GM12878 (cell line): Measurements from ENCODE around the gene U2AF2. TPM values are rescaled to one million over a fixed set of nuclear protein-coding genes. Genes with fewer than 3 reads are reported as not detected.

Source experiments
- BACH1 ChIP-seq: fragments of 450-650 bp; IDR thresholded peaks from 2 replicates; pipeline ENCODE4 v1.6.1; 2017; ENCODE audit warnings: mild to moderate bottlenecking, borderline replicate concordance
- BCLAF1 ChIP-seq: fragments of 450-650 bp; IDR thresholded peaks from 2 replicates; pipeline ENCODE4 v1.6.1; 2017; ENCODE audit warnings: antibody characterized with exemption, mild to moderate bottlenecking, moderate library complexity
- BRCA1 ChIP-seq: IDR thresholded peaks from 2 replicates; pipeline ENCODE4 v1.6.1; 2011; ENCODE audit warnings: low read depth, low read length, improper control_type of control experiment
- CREB1 ChIP-seq: IDR thresholded peaks from 2 replicates; pipeline ENCODE4 v1.6.1; 2012; ENCODE audit warnings: low read depth, mild to moderate bottlenecking, inconsistent platforms
- E4F1 ChIP-seq: fragments of 450-650 bp; IDR thresholded peaks from 2 replicates; pipeline ENCODE4 v1.6.1; 2018; ENCODE audit warnings: borderline replicate concordance, mild to moderate bottlenecking; ENCODE audit not compliant: partially characterized antibody
- ELK1 ChIP-seq: IDR thresholded peaks from 2 replicates; pipeline ENCODE4 v1.6.1; 2012; ENCODE audit warnings: low read depth, low read length, improper control_type of control experiment
- EP300 ChIP-seq, 2 experiments: fragments of 150-350 bp in 1 of 2; IDR thresholded peaks; 2 replicates each; pipeline ENCODE4 v1.6.1; 2011 to 2012; ENCODE audit warnings: low read depth in 2 of 2, low read length in 2 of 2, borderline replicate concordance in 1 of 2, improper control_type of control experiment in 1 of 2, inconsistent platforms in 1 of 2; ENCODE audit not compliant: control insufficient read depth in 1 of 2
- ESRRA ChIP-seq: IDR thresholded peaks from 2 replicates; pipeline ENCODE4 v1.6.1; 2012; ENCODE audit warnings: mild to moderate bottlenecking, low read length, improper control_type of control experiment
- FOXM1 ChIP-seq: IDR thresholded peaks from 2 replicates; pipeline ENCODE4 v1.6.1; 2012; ENCODE audit warnings: low read depth, mild to moderate bottlenecking, inconsistent platforms, low read length, moderate library complexity
- GABPA ChIP-seq: IDR thresholded peaks from 2 replicates; pipeline ENCODE4 v1.6.1; 2014; ENCODE audit warnings: antibody characterized with exemption, low read depth, mild to moderate bottlenecking, inconsistent platforms
- HDAC2 ChIP-seq: fragments of 200-600 bp; sonication (generic); IDR thresholded peaks from 2 replicates; pipeline ENCODE4 v1.6.1; 2017
- IRF4 ChIP-seq: IDR thresholded peaks from 2 replicates; pipeline ENCODE4 v1.6.1; 2011; ENCODE audit warnings: low read depth, low read length
- JUND ChIP-seq: IDR thresholded peaks from 2 replicates; pipeline ENCODE4 v1.6.1; 2012; ENCODE audit warnings: low read depth, mild to moderate bottlenecking, low read length, improper control_type of control experiment, moderate library complexity
- NFYA ChIP-seq: IDR thresholded peaks from 2 replicates; pipeline ENCODE4 v1.6.1; 2011; ENCODE audit warnings: low read depth, mild to moderate bottlenecking, low read length, improper control_type of control experiment, borderline replicate concordance
- NR2C2 ChIP-seq: IDR thresholded peaks from 2 replicates; pipeline ENCODE4 v1.6.1; 2011; ENCODE audit warnings: borderline replicate concordance, low read depth; ENCODE audit not compliant: control insufficient read depth, insufficient read length
- PAX8 ChIP-seq: fragments of 450-650 bp; IDR thresholded peaks from 2 replicates; pipeline ENCODE4 v1.6.1; 2017; ENCODE audit warnings: mild to moderate bottlenecking, moderate library complexity
- POU2F2 ChIP-seq: IDR thresholded peaks from 3 replicates; pipeline ENCODE4 v1.6.1; 2011; ENCODE audit warnings: low read depth, mild to moderate bottlenecking, low read length, borderline replicate concordance
- RAD21 ChIP-seq: IDR thresholded peaks from 2 replicates; pipeline ENCODE4 v1.6.1; 2011; ENCODE audit warnings: mild to moderate bottlenecking, low read depth, low read length, moderate library complexity; ENCODE audit not compliant: insufficient read depth
- RELA ChIP-seq: fragments of 450-650 bp; IDR thresholded peaks from 2 replicates; pipeline ENCODE4 v1.8.0; 2014; ENCODE audit warnings: borderline replicate concordance; ENCODE audit not compliant: partially characterized antibody
- SMARCA5 ChIP-seq: fragments of 450-650 bp; IDR thresholded peaks from 2 replicates; pipeline ENCODE4 v1.6.1; 2017; ENCODE audit warnings: mild to moderate bottlenecking
- STAT1 ChIP-seq: fragments of 450-650 bp; conservative IDR thresholded peaks from 2 replicates; pipeline ENCODE4 v1.6.1; 2014; ENCODE audit warnings: antibody characterized with exemption, mild to moderate bottlenecking
- SUPT20H ChIP-seq: IDR thresholded peaks from 2 replicates; pipeline ENCODE4 v1.6.1; 2011; ENCODE audit warnings: low read depth, mild to moderate bottlenecking, low read length, moderate library complexity, borderline replicate concordance; ENCODE audit not compliant: control insufficient read depth
- TARDBP ChIP-seq: IDR thresholded peaks from 2 replicates; pipeline ENCODE4 v1.6.1; 2016; ENCODE audit warnings: borderline replicate concordance
- USF2 ChIP-seq: IDR thresholded peaks from 2 replicates; pipeline ENCODE4 v1.6.1; 2011; ENCODE audit warnings: low read depth, low read length, improper control_type of control experiment, borderline replicate concordance
- polyA plus RNA-seq, 11 experiments: library from polyadenylated mRNA; depleted of rRNA in 4 of 11; unstranded in 6 of 11; stranded (reverse) in 5 of 11; fragments of >200 nt; fragmentation: Nextera tagmentation in 4 of 11; fragmentation: Illumina TruSeq in 1 of 11; extraction: Ambion mirVana in 4 of 11; extraction: Trizol in 1 of 11; gene quantifications; 1 replicate in 1 of 11; 2 replicates in 10 of 11; pipeline versions ENCODE4 v1.2.1 to v1.2.3, GENCODE V29; 2011 to 2016; ENCODE audit warnings: inconsistent platforms in 2 of 11, missing spikeins in 2 of 11, low read depth in 1 of 11
- total RNA-seq, 4 experiments: library from RNA; depleted of rRNA in 3 of 4; stranded (reverse); fragments of >200 nt in 3 of 4; fragmentation: Illumina TruSeq in 1 of 4; extraction: Trizol in 1 of 4; gene quantifications; 2 replicates each; pipeline versions ENCODE4 v1.2.1 to v1.2.3, GENCODE V29; 2013 to 2021

The U2AF2 gene
- total and polyA plus RNA-seq, 10 of the 15 experiments (the other 5 are each of a cell fraction or from before 2014, with no cell fraction given) = 3.0 to 338 (median 130) TPM

GRCh38 chr19:55653651-55654322 is 1.0 kb upstream of the U2AF2 start (continued):
- TF ChIP-seq BCLAF1 (no peak), SUPT20H (no peak), CREB1 (peak; percentile 53; the same call in 1 of the 2 replicates), POU2F2 (peak; percentile 29; the same call in 1 of the 3 replicates), NR2C2 (no peak), NFYA (peak; percentile 13; the same call in 1 of the 2 replicates), JUND (no peak), IRF4 (peak; percentile 43; the same call in 1 of the 2 replicates), FOXM1 (peak; percentile 66; the same call in 1 of the 2 replicates), SMARCA5 (peak; percentile 99), USF2 (no peak), HDAC2 (no peak), ESRRA (no peak), TARDBP (no peak), PAX8 (no peak), E4F1 (peak; percentile 83), RELA (peak; percentile 13), ELK1 (peak; percentile 99), GABPA (peak; percentile 84; the same call in 1 of the 2 replicates), EP300 (IDR thresholded peaks at IDR 0.05; ENCODE audit: borderline replicate concordance in 1 of 2, control insufficient read depth in 1 of 2, low read depth in 2 of 2, low read length in 2 of 2) (no peak), BACH1 (peak; percentile 85), BRCA1 (no peak), STAT1 (0 out of 2 replicates have a peak, but pooled peaks have one; percentile 49), RAD21 (peak; percentile 57; the same call in 1 of the 2 replicates)
